Activated T-helper 1 cell treated with anti-CD3 and anti-CD28 coated beads, Interleukin-2, amount 50 U/mL, for 16 hours (primary cell): ENCODE measurements around the gene TRPV4.

Source experiments
- DNase-seq, 2 donors: peaks; one replicate each; pipeline ENCODE4 v3.0.0-alpha.2; 2020; ENCODE audit warnings: low read depth in 1 of 2, low spot score in 1 of 2

The TRPV4 gene

DNA sequence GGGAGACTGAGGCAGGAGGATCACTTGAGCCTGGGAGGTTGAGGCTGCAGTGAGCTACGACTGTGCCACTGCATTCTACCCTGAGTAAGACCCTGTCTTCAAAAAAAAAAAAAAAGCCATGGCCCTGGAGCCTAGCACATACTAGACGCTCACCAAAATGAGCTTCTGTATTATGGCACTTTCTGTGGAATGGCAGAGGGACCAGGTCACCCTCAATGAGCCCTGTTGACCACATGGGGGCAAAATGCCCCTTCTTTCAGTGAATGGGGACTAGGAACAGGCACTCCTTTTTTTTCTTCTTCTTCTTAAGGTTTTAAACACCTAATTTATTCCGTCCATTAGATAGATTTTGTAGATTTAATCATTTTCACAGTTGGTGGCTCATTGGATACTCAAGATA is 69.1 kb downstream of the TRPV4 start:
- no peak for DNase-seq

- no peak for DNase-seq
Observed at GRCh38 chr12:109763201-109763841, 69.9 kb downstream of the TRPV4 start.

DNA sequence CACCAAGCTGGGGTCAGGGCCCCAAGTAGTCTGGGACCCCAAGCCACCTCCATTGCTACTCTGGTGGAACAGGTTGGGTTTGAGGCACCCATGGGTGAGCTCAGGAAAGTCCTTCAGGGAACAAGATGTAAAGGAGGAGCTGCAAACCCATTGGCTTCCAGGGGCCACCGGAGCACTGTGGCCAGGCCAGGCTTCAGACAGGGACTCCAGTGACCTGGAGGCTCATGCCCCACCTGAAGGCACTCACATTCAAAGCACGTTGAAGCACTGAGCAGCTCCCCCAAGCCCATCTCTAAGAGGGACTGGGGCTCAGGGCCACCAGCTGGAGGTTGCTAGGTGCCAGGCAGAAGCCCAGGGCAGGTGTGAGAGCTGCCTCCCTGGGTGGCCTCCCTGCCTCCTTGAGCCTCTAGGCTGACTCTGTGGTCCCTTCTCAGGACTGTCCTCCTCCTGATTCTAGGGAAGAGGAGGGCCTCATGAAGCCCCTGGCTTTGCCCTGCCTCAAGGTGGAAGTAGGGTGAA is 70.5 kb downstream of the TRPV4 start:
- DNase-seq: no peak

GRCh38 chr12:109762071-109762672 is 71.0 kb downstream of the TRPV4 start:
- DNase-seq: no peak

- no peak for DNase-seq
Observed at GRCh38 chr12:109760930-109761921, 72.0 kb downstream of the TRPV4 start.

DNA sequence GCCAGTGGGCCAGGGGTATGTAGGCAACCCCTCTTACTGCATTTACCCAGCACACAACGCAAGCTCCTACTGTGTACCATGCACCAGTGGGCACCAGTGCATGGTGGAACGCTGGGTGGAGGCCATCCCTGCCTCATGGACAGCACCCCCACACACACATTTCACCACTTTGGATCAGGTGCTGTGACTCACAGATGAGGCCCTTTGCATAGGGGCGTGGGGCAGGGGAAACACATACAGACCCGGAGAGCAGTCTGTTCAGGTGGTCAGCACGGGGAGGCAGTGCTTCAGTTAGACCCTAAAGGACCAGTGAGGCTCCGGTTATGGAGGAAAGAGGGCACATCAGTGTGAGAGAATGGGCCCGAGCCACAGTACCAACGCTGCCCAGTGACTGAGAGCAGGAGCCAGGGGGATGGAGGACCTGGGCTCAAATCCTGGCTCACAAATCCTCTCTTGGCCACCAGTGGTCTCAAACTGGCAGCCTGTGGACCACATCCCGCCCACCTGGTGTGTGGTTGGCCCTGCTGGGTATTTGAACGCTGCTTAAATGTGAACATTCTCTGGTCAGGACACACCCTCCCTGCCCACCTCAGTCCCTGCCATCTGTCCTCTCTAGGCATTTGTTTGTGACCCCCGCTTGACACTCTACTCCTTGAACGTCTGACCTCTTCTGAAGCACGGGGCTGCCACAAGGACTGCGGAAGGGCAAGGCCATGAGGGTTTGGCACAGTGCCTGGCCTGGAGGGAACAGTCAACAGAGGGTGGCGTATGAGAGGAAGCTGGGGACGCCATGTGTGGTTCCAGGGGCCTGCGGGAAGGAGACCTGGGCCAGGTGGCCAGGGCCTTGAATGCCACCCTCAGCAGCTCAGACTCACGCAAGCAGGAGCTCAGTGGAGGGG is 72.9 kb downstream of the TRPV4 start:
- DNase-seq: no peak

DNA sequence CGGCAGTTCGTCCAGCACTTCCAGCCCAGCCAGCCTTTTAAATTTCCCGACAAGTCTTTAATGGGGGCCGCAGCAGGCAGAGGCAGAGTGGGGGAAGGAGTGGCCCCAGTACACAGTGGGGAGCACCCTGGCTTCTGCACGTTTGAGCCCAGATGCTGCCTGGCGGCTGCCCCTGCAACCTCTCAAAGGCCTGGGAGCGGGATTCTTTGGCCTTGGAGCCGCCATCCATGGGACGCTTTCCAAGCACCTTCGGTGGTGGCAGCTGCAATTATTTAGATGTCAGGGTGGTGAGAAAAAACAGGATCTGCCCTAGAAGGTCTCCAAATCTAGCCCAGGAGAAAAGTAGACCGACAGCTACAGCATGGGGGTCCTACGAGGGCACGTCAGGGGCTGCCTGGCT is 73.6 kb downstream of the TRPV4 start:
- no peak for DNase-seq

GRCh38 chr12:109758426-109759420 is 74.5 kb downstream of the TRPV4 start:
- DNase-seq: no peak

GRCh38 chr12:109757671-109758265 is 75.4 kb downstream of the TRPV4 start:
- no peak for DNase-seq

- DNase-seq: no peak
Observed at GRCh38 chr12:109756457-109756856, 76.7 kb downstream of the TRPV4 start.

GRCh38 chr12:109753959-109754358 is 79.2 kb downstream of the TRPV4 start:
- DNase-seq: no peak

DNA sequence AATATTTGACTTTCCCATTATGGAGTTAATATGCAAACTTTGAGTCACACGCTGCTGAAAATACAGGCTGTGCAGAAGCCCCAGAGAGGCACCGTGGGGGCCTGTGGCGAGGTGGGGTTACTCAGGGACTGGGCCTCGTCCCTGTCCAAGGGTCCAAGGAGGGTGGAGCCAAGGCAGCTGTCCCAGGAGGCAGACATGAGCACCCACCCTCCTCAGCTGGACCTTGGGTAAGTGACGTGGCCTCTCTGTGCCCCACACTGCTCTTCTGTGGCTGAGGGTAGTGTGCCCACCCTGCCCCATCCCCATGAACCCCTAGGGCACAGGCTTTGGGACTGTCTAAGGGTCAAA is 80.2 kb downstream of the TRPV4 start:
- DNase-seq: no peak

GRCh38 chr12:109752117-109753053 is 80.8 kb downstream of the TRPV4 start:
- DNase-seq: no peak

DNA sequence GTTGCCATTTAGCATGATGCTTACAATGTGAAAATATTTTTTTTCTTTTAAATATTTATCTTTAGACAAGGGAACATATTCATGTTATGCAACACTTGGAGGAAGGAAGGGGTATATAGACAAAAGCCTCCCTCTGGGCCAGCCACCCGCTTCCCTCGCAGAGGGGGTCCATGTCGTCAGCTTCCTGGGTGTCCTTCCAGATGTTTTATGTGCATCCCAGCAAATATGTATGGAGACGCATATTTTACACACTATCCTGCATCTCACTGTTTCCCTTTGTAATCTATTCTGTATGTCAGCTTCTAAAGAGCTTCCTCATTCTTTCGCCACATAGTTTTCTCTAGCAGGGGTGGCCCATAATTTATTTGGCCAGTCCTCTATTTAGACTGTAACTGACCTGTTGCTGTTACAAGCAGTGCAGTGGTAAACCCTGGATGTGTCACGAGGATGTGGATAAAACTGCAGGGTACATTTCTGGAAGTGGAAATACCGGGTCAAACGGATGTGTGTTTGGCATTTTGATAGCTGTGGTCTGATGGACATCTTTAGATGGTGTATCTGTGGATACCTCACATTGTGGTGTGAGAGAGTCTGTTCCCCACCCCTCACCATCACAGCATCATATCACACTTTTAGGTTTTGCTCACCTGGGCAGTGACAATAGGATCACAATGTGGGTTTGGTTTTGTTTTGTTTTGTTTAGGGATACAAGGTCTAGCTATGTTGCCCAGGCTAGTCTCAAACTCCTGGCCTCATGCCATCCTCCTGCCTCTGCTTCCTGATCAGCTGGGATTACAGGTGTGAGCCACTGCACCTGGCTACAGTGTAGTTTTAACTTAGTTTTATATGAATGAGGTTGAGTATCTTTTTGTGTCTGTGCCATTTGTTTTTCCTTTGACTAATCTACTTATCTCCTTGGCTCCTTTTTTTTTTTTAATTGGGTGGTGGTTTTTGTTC is 87.9 kb downstream of the TRPV4 start:
- DNase-seq: no peak

DNA sequence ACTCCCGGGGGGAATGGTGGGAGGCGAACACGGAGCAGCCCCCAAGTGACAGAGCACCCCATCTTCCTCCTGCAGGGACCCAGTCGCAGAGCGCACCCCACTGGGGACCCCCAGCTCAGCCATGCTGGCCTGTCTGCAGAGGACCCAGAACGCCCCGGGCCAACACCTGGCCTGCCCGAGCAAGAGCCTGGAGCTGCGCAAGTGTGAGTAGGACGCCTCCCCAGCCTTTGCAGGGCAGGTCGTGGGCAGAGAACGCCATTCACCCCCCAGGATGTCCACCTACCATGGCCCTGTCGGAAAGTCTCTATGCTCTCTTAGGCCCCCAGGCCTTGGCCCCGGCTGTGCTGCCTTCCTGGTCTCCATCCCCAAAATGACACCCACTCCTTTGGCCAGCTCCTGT is 89.2 kb downstream of the TRPV4 start:
- DNase-seq: no peak

DNA sequence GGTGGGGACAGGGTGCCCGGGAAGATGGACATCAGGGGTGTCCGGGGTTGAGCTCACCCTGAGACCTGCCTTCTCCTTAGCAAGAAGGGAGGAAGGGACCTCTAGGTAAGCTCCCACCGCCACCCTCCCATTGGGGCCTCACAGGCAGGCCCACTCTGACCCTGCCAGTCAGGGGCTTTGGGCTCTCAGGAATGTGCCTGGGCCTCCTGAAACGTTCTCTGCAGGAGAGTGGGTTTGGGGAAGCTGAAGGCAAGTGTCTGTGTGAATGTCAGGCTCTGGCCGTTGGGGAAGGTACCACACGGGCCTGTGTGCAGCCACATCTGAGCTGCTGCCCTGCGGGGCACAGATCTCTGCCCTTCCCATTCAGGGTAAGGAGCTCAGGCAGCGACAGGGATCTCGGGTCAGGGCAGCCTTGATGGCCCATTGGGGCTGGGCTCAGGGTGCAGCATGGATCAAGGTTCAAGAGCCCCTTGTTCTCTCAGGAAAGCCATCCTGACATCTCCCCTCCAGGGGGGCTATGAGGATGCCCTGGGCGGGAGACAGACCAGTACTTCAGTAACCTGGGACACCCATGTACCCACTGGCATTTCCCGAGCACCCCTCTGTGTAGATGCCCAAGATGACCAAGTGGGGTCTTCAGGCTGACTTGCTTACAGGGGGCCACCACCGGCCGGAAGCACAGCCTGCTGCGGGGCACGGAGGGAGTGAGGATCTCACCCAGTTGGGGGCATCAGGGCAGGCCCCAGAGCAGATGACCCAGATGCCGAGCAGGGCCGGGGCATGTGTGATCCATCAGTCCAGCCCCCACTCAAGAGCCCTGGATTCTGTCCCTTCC is 89.9 kb downstream of the TRPV4 start:
- DNase-seq: no peak
